Globus pallidus (tissue), 1 donor: ENCODE measurements around the gene OPN1MW3.
"Not testable (repeated sequence)": the region's sequence is repeated elsewhere in the genome, so short reads cannot be mapped to it uniquely, and the experiment has no call there.

Source experiments
- DNase-seq: peaks from one replicate; pipeline ENCODE4 v3.0.0-alpha.2; 2015; ENCODE audit warnings: low spot score

Gene OPN1MW3

DNA sequence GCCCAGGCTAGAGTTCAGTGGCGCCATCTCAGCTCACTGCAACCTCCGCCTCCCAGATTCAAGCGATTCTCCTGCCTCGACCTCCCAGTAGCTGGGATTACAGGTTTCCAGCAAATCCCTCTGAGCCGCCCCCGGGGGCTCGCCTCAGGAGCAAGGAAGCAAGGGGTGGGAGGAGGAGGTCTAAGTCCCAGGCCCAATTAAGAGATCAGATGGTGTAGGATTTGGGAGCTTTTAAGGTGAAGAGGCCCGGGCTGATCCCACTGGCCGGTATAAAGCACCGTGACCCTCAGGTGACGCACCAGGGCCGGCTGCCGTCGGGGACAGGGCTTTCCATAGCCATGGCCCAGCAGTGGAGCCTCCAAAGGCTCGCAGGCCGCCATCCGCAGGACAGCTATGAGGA lies at the start of gene OPN1MW3:
TSS of gene OPN1MW3 (plus strand) at position 301 of the 400 bp plus-strand sequence. CDS start at position 339, 38 bp downstream.
- not testable (repeated sequence) for DNase-seq

DNA sequence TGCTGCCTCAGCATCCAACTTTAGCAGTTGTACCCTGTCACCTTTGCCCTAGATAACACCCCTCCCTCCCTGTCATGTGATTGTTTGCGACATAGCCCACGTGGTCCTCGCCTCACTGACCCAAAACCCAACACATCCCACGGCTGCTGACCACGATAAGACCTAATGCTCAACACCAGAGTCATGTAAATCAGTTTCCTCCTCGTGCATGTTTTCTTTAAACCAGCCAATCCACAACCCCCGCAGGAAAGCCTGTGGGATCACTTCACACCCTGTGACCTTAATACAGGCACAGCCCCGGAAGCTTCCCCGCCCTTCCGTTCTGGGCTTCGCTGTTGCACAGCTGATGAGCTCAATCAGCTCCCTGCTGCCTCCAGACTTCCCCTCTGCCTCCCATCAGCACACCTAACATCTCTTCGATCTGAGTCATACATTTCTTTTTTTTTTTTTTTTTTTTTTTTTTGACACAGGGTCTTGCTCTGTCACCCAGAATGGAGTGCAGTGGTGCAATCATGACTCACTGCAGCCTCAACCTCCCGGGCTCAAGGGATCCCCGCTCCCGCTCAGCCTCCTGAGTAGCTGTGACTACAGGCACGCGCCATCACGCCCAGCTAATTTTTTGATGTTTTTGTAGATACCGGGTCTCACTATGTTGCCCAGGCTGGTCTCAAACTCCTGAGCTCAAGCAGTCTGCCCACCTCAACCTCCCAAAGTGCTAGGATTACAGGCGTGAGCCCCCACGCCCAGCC lies 47.5 kb upstream of the OPN1MW3 start:
- not testable (repeated sequence) for DNase-seq

DNA sequence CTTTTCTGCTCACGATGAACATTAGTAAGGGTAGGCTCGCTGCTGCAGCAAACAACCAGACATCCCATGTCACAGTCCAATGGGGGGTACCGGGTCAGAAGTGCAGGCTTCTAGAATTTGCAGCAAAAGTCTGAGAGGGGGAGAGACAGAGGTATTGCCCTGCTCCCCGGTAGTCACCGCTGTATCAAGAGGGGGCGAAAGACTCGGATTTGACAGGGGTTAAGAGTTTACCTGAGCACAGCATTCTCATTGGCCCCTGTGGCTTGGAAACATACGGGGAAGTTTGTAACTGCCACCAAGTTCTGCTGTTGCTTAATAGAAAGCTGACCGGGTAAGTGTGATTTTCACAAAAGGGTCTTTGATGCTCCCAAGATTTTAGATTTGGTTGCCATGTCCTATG lies 46.3 kb upstream of the OPN1MW3 start:
- not testable (repeated sequence) for DNase-seq

DNA sequence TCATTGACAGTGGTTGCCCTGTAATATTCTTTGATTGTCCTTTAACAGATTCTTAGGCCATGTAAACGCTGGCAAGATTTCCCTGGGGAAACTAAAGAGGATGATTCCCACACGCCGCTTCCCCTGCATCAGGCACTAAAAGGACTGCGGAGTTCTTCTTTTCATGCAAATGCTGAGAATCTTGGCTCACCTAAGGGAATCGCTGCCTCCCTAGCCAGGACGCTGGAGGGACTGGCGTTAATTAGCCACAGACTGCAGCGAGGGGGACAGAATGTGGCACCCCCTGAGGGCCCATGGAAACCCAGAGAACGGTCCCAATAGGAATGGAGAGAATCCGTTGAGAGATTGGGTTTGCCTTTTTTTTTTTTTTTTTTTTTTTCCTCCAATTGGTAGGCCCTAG lies 45.9 kb upstream of the OPN1MW3 start:
- not testable (repeated sequence) for DNase-seq

DNA sequence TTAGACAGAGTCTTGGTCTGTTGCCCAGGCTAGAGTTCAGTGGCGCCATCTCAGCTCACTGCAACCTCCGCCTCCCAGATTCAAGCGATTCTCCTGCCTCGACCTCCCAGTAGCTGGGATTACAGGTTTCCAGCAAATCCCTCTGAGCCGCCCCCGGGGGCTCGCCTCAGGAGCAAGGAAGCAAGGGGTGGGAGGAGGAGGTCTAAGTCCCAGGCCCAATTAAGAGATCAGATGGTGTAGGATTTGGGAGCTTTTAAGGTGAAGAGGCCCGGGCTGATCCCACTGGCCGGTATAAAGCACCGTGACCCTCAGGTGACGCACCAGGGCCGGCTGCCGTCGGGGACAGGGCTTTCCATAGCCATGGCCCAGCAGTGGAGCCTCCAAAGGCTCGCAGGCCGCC lies 37.9 kb upstream of the OPN1MW3 start, which contains the start of gene OPN1MW2:
TSS of gene OPN1MW2 (plus strand) at position 301 of the 400 bp plus-strand sequence. CDS start at position 361, 60 bp downstream.
- not testable (repeated sequence) for DNase-seq

DNA sequence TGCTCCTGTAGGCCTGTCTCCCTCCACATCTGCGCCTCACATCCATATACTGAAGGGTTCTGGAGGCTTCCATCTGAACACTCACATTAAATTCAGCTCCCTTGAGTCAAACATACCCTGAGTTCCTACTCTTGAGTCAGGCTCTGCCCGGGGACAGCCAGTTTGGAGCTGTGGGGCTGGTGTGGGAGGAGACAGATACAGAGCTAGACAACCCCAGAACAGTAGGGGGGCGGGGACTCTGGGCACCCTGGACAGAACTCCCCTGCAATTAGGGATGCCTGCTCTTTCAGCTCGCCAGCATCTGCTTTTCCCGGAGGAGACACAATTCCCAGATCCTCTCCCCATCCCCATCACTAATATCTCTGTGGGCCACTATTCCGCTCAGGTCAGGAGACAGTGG lies 32.1 kb upstream of the OPN1MW3 start:
- DNase-seq, result not testable (repeated sequence)

DNA sequence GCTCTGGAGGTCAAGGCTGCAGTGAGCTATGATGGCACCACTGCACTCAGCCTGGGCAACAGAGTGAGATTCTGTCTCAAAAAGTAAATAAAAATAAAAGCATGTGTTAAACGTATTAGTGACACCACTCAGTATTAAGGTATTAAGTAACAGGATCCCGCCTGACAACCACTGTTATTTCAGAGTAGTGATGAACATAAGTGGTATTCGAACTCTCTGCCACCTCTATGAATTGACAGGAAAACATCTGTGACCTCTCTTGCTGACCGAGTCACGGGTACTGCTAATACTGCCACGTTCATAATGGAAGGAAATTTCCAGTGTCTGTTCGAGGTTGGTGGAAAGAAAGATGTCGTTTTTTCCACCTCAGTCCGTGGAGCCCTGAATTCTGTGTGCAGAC lies 30.7 kb upstream of the OPN1MW3 start:
- not testable (repeated sequence) for DNase-seq

DNA sequence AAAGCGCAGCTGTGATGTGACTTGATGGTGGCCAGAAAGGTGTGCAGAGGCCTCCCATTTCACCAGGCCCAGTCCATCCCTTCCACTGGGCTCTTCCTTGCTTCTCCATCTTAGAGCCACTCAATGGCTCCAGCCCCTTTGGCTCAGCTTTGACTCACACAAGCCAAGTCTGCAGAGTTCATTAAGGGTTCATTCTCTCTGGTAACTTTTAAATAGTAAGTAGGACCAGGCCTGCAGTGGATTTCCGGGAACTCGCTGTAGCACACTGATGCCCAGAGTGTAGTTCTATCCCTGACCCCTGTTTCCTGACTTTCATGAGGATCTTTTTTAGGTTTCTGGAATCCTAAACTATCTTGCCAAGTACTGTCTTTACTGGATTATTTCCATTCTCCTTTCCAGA lies 25.9 kb upstream of the OPN1MW3 start:
- DNase-seq, result not testable (repeated sequence)

DNA sequence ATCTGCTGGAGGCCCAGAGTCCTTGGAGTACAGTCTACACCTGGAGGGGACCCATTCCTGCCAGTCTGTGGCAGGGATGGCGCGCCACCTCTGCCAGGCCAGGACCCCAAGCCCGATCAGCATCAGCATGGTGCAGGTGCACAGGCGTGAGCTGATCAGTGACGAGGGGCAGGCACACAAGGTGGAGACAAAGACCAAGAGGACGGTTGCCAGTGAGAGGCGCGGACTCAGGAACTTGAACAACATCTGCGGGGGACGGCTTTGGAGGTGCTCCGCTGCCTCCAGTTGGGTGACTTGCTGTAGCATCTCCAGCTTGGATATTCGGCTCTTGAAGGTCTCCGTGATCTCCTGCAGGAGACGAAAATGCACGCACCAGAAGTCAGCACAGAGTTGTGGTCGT lies 23.8 kb upstream of the OPN1MW3 start:
- not testable (repeated sequence) for DNase-seq

DNA sequence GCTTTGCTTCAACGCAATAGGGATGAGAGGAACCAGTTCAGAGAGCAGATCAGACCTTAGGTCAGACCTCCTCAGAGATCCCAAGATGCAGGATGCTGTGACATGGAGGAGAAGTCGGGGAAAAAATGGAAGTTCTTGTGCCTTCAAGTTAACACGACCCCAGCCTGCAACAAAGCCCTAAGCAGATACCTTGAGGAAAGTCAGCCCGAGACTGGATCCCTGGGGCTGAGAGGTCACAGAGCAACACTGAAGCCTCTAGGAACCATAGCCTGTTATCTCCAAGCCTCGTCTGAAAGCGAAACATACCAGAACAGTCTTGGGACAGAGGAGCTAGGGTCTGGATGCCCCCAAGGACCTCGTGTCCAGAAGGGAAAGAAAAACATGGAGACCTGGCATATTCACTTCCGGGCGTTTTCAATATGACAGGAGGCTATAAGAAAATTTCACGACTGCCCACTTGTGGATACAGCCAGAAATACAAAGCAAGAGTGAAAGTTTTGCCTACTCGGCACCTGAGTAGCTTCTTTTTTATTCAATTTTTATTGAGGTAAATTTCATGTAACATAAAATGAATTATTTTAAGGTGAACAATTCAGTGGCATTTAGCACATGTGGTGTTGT lies 18.3 kb upstream of the OPN1MW3 start:
- DNase-seq, result not testable (repeated sequence)

DNA sequence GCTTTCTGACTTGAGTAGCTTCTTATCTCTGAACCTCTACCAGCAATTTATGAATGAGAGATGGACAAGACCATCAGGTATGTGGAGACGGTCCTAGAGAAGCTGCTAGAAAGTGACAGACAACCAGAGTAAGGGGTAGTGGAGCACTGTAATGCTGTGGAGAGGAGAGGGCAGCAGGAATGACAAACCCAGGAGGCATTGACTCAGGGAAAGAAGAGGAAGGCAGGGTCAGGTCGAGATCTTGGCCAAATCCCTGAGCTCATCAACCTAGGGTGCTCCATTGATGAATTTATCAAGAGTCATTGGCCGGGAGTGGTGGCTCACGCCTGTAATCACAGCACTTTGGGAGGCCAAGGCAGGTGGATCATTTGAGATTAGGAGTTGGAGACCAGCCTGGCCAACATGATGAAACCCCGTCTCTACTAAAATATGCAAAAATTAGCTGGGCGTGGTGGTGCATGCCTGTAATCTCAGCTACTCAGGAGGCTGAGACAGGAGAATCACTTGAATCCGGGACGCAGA lies 17.3 kb upstream of the OPN1MW3 start:
- DNase-seq, result not testable (repeated sequence)

DNA sequence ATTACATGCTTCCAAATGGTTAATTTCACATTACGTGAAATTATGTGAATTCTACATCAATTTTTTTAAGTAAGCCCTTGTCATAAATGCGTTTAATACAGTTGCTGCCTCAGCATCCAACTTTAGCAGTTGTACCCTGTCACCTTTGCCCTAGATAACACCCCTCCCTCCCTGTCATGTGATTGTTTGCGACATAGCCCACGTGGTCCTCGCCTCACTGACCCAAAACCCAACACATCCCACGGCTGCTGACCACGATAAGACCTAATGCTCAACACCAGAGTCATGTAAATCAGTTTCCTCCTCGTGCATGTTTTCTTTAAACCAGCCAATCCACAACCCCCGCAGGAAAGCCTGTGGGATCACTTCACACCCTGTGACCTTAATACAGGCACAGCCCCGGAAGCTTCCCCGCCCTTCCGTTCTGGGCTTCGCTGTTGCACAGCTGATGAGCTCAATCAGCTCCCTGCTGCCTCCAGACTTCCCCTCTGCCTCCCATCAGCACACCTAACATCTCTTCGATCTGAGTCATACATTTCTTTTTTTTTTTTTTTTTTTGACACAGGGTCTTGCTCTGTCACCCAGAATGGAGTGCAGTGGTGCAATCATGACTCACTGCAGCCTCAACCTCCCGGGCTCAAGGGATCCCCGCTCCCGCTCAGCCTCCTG lies 9.9 kb upstream of the OPN1MW3 start:
- DNase-seq, result not testable (repeated sequence)

DNA sequence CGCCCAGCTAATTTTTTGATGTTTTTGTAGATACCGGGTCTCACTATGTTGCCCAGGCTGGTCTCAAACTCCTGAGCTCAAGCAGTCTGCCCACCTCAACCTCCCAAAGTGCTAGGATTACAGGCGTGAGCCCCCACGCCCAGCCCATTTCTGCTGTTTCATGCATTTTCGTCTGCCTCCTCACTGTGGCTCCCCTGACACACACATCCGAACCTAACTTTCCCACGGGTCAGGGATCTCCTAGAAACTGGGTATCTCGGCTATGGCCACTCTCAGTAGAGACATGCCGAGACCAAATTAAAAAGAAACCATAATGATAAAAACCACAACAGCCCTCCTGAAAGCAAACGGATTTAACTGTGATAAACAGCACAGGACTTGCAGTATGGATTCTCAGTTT lies 9.3 kb upstream of the OPN1MW3 start:
- DNase-seq, result not testable (repeated sequence)

DNA sequence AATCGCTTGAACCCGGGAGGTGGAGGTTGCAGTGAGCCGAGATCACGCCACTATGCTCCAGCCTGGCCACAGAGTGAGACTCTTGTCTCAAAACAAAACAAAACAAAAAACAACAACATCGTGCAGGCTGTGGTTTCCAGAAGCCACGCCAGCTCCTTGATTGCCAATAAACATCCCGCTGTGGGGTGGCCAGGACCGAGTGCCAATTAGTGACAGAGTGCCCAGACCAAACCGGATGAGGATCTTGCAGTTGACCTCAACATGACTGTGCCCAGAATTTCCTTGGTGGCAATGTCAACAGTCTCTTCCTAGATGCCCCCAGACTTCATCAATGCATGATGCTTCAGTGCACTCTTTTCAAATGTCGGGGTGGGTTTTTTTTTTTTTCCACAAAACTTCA lies 1.3 kb downstream of the OPN1MW3 start:
- not testable (repeated sequence) for DNase-seq

DNA sequence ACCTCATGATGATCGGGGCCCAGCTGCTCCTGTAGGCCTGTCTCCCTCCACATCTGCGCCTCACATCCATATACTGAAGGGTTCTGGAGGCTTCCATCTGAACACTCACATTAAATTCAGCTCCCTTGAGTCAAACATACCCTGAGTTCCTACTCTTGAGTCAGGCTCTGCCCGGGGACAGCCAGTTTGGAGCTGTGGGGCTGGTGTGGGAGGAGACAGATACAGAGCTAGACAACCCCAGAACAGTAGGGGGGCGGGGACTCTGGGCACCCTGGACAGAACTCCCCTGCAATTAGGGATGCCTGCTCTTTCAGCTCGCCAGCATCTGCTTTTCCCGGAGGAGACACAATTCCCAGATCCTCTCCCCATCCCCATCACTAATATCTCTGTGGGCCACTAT lies 5.7 kb downstream of the OPN1MW3 start:
- not testable (repeated sequence) for DNase-seq

DNA sequence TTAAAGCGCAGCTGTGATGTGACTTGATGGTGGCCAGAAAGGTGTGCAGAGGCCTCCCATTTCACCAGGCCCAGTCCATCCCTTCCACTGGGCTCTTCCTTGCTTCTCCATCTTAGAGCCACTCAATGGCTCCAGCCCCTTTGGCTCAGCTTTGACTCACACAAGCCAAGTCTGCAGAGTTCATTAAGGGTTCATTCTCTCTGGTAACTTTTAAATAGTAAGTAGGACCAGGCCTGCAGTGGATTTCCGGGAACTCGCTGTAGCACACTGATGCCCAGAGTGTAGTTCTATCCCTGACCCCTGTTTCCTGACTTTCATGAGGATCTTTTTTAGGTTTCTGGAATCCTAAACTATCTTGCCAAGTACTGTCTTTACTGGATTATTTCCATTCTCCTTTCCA lies 11.9 kb downstream of the OPN1MW3 start:
- DNase-seq, result not testable (repeated sequence)

DNA sequence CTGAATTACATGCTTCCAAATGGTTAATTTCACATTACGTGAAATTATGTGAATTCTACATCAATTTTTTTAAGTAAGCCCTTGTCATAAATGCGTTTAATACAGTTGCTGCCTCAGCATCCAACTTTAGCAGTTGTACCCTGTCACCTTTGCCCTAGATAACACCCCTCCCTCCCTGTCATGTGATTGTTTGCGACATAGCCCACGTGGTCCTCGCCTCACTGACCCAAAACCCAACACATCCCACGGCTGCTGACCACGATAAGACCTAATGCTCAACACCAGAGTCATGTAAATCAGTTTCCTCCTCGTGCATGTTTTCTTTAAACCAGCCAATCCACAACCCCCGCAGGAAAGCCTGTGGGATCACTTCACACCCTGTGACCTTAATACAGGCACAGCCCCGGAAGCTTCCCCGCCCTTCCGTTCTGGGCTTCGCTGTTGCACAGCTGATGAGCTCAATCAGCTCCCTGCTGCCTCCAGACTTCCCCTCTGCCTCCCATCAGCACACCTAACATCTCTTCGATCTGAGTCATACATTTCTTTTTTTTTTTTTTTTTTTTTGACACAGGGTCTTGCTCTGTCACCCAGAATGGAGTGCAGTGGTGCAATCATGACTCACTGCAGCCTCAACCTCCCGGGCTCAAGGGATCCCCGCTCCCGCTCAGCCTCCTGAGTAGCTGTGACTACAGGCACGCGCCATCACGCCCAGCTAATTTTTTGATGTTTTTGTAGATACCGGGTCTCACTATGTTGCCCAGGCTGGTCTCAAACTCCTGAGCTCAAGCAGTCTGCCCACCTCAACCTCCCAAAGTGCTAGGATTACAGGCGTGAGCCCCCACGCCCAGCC lies 27.3 kb downstream of the OPN1MW3 start:
- DNase-seq, result not testable (repeated sequence)

DNA sequence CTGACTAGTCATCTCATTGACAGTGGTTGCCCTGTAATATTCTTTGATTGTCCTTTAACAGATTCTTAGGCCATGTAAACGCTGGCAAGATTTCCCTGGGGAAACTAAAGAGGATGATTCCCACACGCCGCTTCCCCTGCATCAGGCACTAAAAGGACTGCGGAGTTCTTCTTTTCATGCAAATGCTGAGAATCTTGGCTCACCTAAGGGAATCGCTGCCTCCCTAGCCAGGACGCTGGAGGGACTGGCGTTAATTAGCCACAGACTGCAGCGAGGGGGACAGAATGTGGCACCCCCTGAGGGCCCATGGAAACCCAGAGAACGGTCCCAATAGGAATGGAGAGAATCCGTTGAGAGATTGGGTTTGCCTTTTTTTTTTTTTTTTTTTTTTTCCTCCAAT lies 29.0 kb downstream of the OPN1MW3 start:
- DNase-seq, result not testable (repeated sequence)

DNA sequence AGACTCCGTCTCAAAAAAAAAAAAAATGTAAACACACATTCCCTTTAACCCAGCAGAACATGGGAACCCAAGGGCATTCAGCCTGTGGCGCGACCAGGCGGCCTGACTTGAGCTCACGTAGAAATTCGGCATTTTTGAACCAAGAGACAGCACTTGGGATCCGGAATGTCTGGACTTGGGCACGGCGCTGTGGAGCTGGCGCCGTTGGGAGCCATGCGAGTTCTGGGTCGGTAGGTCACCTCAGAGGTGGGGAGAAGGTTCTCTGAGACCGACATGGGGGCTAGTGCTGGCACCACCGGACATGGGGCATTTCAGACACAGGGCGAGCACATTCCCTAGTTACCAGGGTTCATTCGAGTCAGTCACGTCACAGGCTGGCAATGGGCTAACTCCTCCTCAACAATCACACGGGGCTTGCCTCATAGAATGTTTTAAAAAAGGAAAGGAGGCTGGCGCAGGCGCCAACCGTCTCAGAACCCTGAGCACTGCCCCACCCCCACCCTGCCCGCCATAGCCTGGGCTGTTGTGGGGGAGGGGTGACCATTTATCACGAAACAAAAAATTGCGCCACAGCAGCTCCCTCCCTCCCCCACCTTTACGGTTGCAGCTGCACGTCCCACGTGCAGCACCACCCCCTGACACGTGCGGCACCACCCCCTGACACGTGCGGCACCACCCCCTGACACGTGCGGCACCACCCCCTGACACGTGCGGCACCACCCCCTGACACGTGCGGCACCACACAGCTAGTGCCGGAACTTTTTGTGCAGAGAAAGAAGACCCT lies 37.6 kb downstream of the OPN1MW3 start, which contains the start of gene TEX28:
TSS of gene TEX28 (minus strand) at position 334 of the 784 bp plus-strand sequence. CDS start 3,007 bp downstream, outside the sequence.
- DNase-seq, result no peak

DNA sequence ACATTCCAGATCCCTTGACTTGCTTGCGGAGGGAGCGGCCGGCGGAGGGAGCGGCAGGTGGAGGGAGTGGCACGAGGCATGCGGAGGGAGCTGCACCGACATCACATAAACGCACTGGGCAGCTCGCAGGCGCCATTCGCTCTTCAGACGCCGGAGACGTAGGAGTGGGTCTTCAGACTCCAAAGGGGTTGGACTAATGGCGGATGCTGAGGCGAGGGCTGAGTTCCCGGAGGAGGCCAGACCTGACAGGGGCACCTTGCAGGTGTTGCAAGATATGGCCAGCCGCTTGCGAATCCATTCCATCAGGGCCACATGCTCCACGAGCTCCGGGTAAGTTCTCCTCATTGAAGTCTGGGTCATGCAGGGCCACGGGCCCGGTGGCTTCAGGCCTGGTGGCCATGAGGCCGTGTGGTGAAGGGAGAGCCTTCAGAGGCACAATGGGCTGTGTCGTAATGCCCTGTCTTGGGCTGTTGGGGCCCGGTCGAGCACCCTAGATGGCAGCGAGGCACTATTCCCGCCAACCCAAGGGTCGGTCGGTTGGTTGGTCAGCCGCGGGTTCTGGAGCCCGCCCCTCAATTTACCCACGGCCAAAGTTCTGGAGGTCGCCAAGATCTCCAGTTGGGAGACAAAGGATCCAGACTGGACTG lies 38.4 kb downstream of the OPN1MW3 start, which contains the start of gene TKTL1:
TSS of gene TKTL1 (plus strand) at position 132 of the 647 bp plus-strand sequence. CDS start at position 197, 65 bp downstream.
- DNase-seq, result no peak
